Parathyroid adenoma (tissue), 2 donors: ENCODE results near the gene ZNF599.

ENCODE experiments used
- H2AFZ ChIP-seq: fragments of 300-600 bp; sonication (generic); one replicate; pipeline ENCODE4 v1.7.0; 2017; ENCODE audit warnings: antibody characterized with exemption, mild to moderate bottlenecking
- H3K27ac ChIP-seq: fragments of 300-600 bp; sonication (generic); one replicate; pipeline ENCODE4 v1.7.0; 2017
- H3K27me3 ChIP-seq: fragments of 300-600 bp; sonication (generic); one replicate; pipeline ENCODE4 v1.7.0; 2017; ENCODE audit warnings: low read length; ENCODE audit not compliant: control insufficient read depth, insufficient read depth
- H3K36me3 ChIP-seq: fragments of 300-600 bp; sonication (generic); one replicate; pipeline ENCODE4 v1.7.0; 2017; ENCODE audit warnings: low read length; ENCODE audit not compliant: control insufficient read depth, insufficient read depth
- H3K4me1 ChIP-seq: fragments of 300-600 bp; sonication (generic); one replicate; pipeline ENCODE4 v1.7.0; 2017; ENCODE audit warnings: control low read depth
- H3K4me2 ChIP-seq: fragments of 300-600 bp; sonication (generic); one replicate; pipeline ENCODE4 v1.7.0; 2017; ENCODE audit warnings: low read length
- H3K4me3 ChIP-seq: fragments of 300-600 bp; sonication (generic); one replicate; pipeline ENCODE4 v1.7.0; 2017; ENCODE audit warnings: low read depth, low read length
- H3K79me2 ChIP-seq: fragments of 300-600 bp; sonication (generic); one replicate; pipeline ENCODE4 v1.7.0; 2017; ENCODE audit warnings: control low read depth
- H3K9ac ChIP-seq: fragments of 300-600 bp; sonication (generic); one replicate; pipeline ENCODE4 v1.7.0; 2017; ENCODE audit warnings: mild to moderate bottlenecking
- H3K9me3 ChIP-seq: fragments of 300-600 bp; sonication (generic); one replicate; pipeline ENCODE4 v1.7.0; 2017; ENCODE audit warnings: low read length; ENCODE audit not compliant: control insufficient read depth
- CTCF ChIP-seq: fragments of 300-600 bp; sonication (generic); IDR thresholded peaks from one replicate; pipeline ENCODE4 v1.7.0; 2017; ENCODE audit warnings: antibody characterized with exemption, mild to moderate bottlenecking
- donor health status: primary hyperparathyroidism.

Gene ZNF599

GRCh38 chr19:34711890-34712289, 61.1 kb downstream of the ZNF599 start:
- TF ChIP-seq CTCF: no peak
- no peaks in the 10 kb centered on the region for H3K79me2 ChIP-seq
- H3K4me3 ChIP-seq: no peak overlapping the region
- no peaks in the 10 kb centered on the region for H3K4me1 ChIP-seq
- no peak overlapping the region for H3K4me2 ChIP-seq
- no peaks in the 10 kb centered on the region for H3K9me3 ChIP-seq
- H3K27me3 ChIP-seq: no peaks in the 10 kb centered on the region
- H3K36me3 ChIP-seq: no peaks in the 10 kb centered on the region
- H2AFZ ChIP-seq: no peak overlapping the region
- no peak overlapping the region for H3K9ac ChIP-seq
- H3K27ac ChIP-seq: no peak overlapping the region
